T-helper 2 cell (primary cell): Measurements from ENCODE around the gene ARHGAP28.

Experiments used
- DNase-seq, 5 experiments: peaks; one replicate each; pipeline versions ENCODE4 v3.0.0 to v3.0.0-alpha.2; 2012 to 2022
- total RNA-seq, 2 donors: gene quantifications; one replicate each; lab custom pipeline; 2026; lab: John Stamatoyannopoulos, UW

The ARHGAP28 gene, protein sequence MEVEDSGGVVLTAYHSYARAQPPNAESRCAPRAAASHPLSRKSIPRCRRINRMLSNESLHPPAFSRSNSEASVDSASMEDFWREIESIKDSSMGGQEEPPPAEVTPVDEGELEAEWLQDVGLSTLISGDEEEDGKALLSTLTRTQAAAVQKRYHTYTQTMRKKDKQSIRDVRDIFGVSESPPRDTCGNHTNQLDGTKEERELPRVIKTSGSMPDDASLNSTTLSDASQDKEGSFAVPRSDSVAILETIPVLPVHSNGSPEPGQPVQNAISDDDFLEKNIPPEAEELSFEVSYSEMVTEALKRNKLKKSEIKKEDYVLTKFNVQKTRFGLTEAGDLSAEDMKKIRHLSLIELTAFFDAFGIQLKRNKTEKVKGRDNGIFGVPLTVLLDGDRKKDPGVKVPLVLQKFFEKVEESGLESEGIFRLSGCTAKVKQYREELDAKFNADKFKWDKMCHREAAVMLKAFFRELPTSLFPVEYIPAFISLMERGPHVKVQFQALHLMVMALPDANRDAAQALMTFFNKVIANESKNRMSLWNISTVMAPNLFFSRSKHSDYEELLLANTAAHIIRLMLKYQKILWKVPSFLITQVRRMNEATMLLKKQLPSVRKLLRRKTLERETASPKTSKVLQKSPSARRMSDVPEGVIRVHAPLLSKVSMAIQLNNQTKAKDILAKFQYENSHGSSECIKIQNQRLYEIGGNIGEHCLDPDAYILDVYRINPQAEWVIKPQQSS
- total RNA-seq: 0 to 0.61 reads per million in 2 donors

DNA sequence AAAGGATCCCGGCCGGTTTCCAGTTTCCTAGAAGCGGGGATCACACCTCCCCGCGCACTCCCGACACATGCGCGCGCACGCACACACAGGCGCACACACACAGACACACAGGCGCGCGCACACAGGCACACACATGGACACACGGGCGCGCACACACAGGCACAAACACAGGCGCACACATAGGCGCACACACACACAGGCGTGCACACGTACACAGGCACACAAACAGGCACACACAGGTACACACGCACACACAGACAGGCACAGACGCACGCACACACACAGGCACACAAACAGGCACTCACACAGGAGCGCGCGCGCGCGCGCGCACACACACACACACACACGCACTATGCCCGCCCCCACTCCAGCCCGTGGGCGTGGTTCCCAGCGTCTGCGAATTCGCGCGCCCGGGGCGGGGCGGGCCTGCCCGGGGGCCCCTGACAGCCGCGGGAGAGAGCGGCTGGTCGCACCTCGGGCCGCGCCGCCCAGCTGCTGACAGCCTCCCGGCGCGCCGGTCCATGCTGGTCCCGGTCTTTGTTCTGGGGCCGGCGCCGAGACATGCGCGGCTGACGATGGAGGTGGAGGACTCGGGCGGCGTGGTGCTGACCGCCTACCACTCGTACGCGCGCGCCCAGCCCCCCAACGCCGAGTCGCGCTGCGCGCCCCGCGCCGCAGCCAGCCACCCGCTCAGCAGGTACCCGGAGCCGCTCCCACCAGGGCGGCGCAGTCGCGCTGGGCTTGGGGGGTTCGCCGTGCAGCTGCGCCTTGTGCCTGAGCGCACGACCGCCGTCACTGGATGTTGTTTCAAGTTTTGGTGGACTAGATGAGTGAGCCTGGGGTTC, at the start of gene ARHGAP28:
ARHGAP28 (plus strand) TSS at position 470 of the 845 bp plus-strand sequence; CDS start at position 576, 106 bp downstream.
- DNase-seq: peak in 1 of 5 experiments; percentile 77

DNA sequence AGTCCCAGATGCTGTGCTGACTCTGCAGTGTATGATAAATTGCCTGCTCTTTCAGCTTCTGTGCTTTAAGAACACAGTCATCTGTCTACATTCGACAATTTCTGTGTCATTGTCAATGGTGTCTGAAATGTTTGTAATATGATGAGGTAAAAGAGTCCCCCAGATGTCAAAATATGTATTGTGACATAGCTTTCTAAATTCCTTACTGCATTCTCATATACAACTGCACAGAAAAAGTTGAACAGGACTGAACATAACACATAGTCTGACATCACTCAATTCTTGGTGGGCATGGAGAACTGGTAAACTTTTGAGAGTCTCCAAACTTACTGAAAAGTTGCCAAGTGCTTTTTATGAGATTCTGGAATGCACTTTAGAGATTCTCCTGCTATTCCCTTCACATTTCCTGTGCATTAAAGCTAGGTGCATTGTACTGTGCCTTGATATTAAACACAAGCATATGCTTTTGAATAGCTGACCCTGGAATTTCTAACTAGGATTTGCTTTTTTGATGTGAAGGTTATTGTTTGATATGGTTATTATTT, 48.1 kb upstream of the ARHGAP28 start:
- no peak for DNase-seq

DNA sequence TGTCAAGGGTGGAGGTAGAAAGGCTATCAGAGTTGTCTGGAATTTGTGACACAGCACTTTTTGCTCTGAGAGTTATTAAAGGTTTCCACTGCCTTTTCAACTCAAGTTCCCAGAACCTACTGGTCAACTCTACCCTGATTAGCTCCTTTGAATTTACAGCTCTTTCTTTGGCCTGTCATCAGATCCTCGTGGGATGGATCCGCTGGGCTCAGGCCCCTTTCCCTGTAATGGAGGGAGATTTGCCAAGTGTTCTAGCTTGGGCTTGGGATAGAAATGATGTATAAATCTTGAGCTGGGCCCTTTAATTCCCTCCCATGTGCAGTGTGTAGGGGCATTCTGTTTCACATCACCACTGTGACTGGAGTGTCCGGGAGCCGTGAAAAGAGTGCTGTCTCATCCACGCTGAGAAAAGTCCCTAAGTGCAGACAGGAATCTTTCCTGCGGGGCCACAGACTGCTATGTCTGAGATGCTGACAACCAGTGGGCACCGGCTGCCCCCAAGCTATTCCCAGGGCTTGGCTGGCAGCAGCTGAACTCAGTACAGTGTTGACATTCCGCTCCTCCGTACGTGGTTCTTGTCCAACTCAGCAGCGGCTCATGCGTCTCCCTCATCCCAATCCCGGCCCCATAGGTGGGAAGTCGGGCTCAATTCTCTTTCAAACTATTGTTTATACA, 46.9 kb upstream of the ARHGAP28 start:
- DNase-seq: no peak

DNA sequence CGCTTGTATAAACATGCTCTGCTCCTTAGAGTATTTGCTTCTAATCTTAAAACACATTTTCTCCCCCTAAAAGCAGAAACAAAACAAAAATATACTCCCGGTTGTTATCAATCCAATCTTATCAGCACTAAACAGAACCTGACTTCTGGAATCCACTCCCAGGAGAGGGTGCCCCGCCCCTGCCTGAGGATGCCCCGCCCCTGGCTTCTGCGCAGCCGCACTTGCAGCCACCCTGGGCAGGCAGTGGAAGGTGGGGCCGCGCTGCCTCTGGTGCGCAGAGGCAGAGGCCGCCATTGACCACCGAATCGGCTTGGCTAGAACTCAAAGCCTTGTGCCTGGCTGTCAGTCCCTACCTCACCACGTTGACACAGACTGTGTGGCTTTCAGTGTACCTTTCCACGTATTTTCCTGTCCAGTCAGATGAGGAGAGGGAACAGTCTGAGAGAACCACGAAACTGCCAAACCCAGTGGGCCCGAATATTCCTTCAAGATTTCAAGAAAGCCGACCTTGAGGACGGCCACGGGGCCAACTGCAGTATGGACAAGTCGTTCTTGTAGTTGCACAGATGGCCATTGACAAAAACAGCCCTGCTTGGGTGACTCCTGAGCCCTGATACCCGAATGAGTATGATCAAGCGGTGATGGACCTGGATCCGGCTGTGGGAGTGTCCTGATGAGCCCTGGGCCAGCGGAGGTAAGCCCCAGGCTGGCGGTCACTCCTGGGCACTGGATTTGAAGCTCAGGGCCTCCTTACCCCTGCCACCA, 46.2 kb upstream of the ARHGAP28 start:
- no peak for DNase-seq

DNA sequence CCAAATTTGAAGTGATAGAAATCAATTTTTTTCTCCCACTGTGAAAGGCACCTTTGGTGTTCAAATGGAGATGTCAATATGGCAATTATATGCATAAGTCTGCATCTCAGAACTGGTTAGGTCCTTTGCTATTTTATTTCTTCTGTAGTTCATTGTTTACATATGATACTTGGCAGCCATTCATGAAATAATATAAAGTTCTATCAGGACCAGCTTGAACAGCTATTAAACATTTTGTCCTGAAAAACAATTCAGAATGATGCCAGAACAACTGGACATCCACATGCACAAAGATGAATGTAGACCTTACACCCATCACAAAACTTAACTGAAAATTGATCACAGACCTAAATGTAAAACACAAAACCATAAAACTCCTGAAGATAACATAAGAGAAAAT, 41.8 kb upstream of the ARHGAP28 start:
- DNase-seq: no peak

DNA sequence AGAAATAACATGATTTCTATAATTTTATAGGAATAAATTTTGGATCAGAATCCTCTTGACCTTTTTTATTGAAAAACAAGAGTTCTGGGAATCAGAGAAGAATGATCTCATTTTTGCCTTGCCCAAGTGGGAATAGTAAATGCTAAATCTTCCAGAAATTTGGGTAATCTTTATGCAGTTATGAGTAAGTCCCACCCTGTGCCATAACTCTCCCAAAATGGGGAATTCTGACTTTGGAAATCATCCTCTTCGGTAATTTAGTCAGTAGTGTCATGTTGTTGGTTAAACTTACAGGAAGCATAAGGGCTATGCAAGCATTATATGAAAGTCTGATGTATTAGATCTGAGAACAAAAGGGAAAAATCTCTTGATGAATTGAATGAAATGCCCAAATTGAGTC, 20.6 kb upstream of the ARHGAP28 start:
- DNase-seq: no peak

DNA sequence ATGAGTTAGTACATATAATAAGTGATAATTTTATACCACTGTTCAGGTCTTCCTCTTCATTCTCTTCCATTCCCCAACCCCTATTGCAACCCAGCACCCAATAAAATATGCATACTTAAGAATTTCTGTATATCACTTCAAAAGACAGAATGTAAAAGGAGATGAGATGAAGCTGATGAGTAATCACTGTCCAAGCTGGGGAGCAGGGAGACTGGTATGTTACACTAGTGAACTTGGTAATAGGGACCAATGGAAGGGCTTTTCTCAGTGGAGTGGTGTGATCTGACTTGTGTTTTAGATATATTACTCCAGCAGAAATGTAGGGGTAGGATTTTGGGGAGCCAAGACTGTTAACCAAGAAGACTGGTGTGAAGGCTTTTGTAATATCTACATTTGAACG, 18.0 kb upstream of the ARHGAP28 start:
- DNase-seq: no peak

GRCh38 chr18:6712401-6712800, 17.1 kb upstream of the ARHGAP28 start:
- DNase-seq: no peak

DNA sequence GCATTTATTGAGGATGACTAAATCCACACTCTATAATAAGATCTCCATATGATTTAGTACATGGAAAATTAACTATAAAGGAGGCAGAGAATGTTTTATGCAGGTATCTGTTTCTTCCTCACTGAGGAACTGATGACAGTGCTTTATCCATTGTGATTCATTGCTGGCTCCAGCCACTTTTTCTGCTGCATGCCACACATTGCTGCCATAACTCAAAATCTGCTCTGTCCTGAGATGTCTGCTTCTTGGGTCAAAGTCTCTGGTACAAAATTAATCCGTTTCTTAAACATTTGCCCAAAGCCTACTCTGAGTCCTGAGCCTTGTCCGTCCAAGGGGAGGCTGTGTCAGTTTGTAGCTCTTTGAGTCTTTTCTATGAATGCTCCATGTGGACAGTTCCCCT, 15.5 kb upstream of the ARHGAP28 start:
- no peak for DNase-seq

DNA sequence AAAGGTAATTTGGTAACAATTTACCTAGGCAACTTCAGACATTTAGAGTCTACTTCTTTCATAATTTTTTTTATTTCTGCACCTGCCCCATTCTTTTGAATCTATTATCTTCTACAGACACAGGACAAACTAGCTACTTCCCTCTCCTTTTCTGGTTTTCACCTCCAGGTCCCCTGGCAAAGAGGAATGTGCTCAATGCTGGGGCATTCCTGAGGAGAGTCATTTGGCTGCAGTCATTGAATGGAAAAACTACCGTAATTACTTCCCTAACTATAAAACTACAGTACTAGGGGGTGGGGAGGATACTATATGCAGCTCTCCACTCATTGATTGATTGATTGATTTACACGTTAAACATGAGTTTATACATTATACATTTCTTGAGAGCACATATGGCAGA, 11.2 kb upstream of the ARHGAP28 start:
- no peak for DNase-seq

- DNase-seq: no peak
Observed at GRCh38 chr18:6719098-6719846, 10.2 kb upstream of the ARHGAP28 start.

DNA sequence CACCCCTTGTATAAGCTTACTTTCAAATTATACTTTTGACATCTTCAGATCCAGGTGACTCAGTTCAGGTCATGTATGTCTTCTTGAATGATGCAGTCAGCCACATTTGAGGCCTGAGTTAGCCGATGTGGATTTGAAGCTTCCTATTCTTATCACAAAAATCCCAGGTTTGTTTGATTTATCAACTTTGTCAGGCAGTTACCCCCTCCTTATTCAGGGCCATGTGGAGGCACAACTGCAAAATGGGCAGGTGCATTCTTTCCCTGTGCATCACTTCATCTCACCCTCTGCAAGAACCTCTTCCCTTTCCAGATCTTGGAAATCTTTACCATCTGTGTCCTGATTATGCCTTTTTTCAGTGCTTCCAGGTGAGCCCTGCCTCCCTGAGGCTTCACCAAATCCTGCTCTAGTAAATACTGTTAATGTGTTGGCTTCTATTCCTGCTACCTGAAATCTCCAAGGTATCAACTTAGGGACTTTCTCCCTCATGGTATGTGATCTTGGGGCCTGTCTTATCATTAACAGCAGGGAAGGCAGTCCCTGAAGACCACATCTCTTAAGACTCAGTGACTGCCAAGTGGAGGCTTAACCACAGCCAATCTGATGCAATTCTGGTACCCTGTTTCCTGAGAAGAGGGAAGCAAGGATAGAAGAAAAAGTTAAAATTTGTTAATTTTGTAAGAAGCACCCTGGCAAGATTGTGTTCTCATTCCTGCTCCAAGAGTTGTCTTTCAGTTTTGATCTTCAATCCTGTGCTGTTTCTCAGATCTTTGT, 9.4 kb upstream of the ARHGAP28 start:
- no peak for DNase-seq

- DNase-seq: no peak
Observed at GRCh38 chr18:6721755-6722154, 7.8 kb upstream of the ARHGAP28 start.

DNA sequence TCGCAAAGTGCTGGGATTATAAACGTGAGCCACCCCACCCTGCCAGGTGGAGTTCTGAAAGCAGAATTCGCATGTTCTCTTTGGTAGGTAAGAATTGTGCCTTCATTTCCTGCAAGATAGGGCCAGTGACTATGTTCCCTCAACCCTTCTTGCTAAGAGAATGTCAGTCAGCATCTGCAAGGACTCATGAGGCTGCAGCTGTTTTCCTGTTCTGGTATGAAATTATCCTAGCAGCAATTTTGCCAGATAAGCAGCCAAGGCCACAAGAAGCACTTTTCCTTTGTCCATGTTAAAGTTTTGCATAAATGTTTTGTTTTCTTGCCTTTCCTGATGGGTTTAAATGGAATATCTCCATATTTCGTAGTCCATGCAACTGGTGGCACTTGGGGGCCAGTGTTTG, 6.8 kb upstream of the ARHGAP28 start:
- DNase-seq: no peak

DNA sequence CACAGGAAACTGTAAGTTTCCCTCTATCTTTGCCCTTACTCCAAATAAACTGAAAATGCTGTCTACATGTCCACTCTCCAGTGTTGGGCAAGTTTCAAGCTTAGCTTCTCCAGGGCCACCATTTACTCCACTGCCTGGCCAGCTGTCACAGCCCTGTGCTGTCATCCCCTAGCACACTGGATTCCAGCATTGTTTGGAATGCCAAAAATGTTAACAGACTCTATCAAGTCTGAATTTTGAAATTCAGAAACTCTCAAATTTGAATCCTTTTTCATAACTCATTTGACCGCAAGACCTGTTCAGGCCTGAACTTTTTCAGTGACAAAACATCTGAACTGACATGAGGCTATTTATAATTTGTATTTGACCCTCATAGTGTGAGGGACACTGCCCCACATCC, 5.2 kb upstream of the ARHGAP28 start:
- DNase-seq: no peak

DNA sequence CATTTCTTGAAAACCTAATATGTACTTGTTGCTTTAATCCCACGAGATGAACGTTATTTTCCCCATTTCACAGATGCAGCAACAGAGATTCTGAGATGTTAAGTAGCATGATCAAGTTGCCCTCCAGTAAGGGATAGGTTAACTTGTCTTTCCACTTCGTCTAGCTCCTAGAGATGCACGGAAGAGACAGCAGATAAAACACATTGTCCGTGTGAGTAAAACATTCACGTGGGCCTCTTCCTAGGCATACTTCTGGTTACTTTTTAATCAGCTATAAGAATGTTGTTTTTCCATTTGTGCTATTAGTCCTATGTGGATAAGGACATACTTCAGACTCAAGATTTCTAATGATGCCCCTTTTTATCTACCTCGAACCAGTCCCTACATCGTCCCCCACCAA, 1.2 kb upstream of the ARHGAP28 start:
- no peak for DNase-seq

- DNase-seq: no peak
Observed at GRCh38 chr18:6728809-6729246, 688 bp upstream of the ARHGAP28 start.

DNA sequence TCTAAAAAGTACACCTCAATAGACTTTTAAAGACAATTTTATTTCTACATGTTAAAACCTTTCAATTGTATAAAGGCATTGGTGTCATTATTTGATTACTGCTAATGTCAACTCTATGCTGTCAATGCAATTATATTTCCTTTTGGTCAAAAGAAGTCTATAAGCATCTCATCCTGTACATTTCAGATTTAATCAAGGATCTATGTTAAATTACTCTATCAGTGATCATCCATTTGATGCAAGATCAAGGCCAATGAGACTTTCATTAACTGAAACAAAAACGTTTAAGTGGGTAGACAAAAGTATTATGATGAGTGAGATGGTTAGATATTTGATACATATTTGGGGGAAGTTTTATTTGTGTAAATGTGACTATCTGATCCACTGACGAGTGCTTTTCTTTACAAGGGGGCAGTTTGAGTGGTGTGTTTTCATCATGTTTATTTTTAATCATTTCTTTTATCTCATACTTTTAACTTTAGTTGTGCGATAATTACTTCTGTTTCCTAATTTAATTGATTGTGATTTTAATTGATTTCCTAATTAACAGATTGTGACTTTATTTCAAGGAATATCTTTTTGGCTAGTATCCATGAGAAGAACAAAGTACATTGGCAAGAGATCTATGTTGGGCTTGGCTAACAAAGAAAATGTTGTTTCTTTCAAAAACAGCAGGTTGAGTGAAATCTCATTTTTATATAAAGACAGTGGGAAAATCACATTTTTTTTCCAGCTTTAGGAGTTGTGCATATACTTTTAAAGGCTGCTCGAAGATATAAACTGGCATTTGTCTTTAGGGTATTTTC, 1.1 kb downstream of the ARHGAP28 start:
- DNase-seq: no peak

GRCh38 chr18:6731222-6731596, 1.7 kb downstream of the ARHGAP28 start:
- no peak for DNase-seq
